ENCODE measurements around the gene MYO9B.
A peak's percentile ranks its signal among the peaks of the same experiment; 100 is the strongest.

Gene MYO9B

DNA sequence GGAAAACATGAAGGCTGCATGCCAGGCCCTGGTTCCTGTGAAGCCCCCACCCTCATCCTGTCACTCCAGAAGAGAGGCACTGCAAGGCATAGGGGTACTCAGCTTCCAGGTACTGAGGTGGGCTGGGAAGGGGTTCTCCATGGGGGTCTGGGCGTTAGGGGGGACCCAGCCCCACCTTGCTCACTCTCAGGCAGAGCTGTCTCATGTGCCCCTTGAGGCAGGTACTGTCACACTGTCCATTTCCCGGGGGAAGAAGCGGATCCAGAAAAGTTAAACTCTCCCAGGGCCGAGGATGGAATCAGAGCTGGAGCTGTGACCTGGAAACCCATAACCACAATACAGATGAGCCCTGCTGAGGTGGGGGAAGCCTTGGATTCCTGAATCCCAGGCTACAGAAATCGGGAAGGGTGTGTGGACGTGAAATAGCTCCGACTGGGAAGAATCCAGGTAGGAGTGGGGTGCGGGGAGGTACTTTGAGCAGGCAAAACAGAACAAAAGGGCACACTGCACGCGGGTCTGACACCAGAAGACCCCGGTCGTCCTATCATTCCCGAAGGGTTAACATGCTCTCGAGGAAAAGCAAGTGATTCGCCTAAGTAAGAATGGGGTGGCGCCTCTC lies 139.0 kb downstream of the MYO9B start:
- peak overlapping the region; percentile 75 for H3K4me3 ChIP-seq (ENCODE audit: low read length)
- no peaks in the 10 kb centered on the region for H3K9me3 ChIP-seq (ENCODE audit: control insufficient read depth, low read depth, low read length)
- H3K36me3 ChIP-seq (ENCODE audit: control insufficient read depth, low read depth, low read length): peaks cover 12% of the 10 kb centered on the region
- no peaks in the 10 kb centered on the region for H3K27me3 ChIP-seq (ENCODE audit: control insufficient read depth, insufficient read depth, low read length)
- peaks cover 9% of the 10 kb centered on the region for H3K4me1 ChIP-seq (ENCODE audit: control insufficient read depth, low read depth, low read length)
- peak overlapping the region; percentile 89 for H3K9ac ChIP-seq (ENCODE audit: low read length)
- peak overlapping the region; percentile 76 for H3K27ac ChIP-seq (ENCODE audit: low read length)

DNA sequence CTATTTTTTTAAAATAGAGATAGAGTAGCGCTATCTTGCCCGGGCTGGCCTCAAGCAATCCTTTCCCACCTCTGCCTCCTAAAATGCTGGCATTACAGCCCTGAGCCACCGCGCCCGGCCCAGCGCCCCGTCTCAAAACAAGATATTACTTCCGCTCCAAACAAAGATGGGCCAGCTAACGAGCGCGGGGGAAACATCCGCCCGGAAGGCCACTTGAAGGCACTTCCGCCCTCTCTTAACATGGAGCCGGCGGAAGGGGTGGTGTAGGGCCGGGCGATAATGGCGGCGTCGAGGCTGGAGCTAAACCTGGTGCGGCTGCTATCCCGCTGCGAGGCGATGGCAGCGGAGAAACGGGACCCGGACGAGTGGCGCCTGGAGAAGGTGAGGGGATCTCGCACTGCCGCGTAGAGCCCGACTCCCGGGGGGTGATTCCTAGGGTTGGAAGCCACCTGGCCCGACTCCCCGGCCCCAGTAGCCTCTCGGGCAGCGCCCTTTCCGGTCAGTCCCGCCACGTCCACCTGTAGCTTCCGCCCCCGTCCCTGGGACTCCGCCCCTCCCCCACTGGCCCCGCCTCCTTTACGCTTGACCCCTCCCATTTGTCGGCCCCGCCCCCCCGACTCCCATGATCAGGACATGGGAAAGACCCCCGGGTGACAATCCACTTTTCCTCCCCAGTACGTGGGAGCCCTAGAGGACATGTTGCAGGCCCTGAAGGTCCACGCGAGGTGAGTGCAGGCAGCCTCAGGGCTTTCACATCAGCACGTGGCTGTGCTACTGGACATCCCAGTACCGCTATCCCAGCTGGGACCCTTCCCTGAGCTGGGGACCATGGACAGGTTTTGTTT lies 139.8 kb downstream of the MYO9B start, which contains the start of gene USE1:
USE1 (plus strand) TSS at position 231 of the 845 bp plus-strand sequence; CDS start at position 280, 49 bp downstream.
- Histone ChIP-seq H3K9ac (ENCODE audit: low read length) (peak within 1 kb of the TSS; percentile 89), H3K4me1 (ENCODE audit: control insufficient read depth, low read depth, low read length) (peaks cover 9% of the 10 kb centered on the region), H3K36me3 (ENCODE audit: control insufficient read depth, low read depth, low read length) (peaks cover 14% of the 10 kb centered on the region), H3K27me3 (ENCODE audit: control insufficient read depth, insufficient read depth, low read length) (no peaks in the 10 kb centered on the region), H3K27ac (ENCODE audit: low read length) (peak within 1 kb of the TSS; percentile 76), H3K9me3 (ENCODE audit: control insufficient read depth, low read depth, low read length) (no peaks in the 10 kb centered on the region), H3K4me3 (ENCODE audit: low read length) (peak within 1 kb of the TSS; percentile 75)

DNA sequence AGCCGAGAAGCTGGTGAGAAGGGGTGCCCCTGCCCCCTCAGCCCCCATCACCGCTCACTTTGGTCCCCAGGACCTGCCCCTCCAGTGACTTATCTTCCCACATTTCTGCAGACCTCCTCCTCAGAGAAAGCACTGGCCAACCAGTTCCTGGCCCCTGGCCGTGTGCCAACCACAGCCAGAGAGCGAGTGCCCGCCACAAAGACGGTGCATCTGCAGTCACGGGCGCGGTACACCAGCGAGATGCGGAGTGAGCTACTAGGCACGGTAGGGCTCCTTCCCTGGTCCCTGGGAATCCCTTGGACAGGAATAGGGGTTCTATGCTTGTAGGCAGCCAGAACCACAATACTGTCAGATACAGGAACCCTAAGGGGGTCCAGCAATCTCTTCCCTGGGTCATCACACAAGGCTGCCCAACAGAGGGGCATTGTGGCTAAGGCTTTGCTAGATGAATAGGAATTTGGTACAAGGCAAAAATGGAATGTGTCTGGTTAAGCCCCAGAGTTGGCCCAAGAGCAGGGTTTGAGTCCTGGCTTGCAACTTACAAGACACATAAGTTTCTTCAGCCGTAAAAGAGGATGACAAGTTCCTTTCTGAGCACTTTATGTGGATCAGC lies 140.6 kb downstream of the MYO9B start:
- H3K4me3 ChIP-seq (ENCODE audit: low read length): peak overlapping the region; percentile 75
- no peaks in the 10 kb centered on the region for H3K27me3 ChIP-seq (ENCODE audit: control insufficient read depth, insufficient read depth, low read length)
- peaks cover 14% of the 10 kb centered on the region for H3K36me3 ChIP-seq (ENCODE audit: control insufficient read depth, low read depth, low read length)
- peaks cover 9% of the 10 kb centered on the region for H3K4me1 ChIP-seq (ENCODE audit: control insufficient read depth, low read depth, low read length)
- H3K9ac ChIP-seq (ENCODE audit: low read length): peak overlapping the region; percentile 89
- H3K27ac ChIP-seq (ENCODE audit: low read length): peak overlapping the region; percentile 18
- no peaks in the 10 kb centered on the region for H3K9me3 ChIP-seq (ENCODE audit: control insufficient read depth, low read depth, low read length)

DNA sequence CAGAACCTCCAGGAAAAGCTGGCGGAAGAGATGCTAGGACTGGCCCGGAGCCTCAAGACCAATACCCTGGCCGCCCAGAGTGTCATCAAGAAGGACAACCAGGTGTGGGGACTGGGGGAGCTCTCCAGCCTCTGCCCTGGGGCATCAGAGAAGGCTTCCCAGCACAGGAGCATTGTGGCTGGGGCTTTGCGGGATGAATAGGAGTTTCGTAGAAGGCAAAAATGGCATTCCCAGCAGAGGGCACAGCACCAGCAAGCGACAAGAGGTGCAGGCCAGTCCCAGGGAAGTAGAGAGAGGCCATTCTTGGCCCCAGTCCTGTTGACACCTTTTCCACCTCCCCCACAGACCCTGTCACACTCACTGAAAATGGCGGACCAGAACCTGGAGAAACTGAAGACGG lies 143.7 kb downstream of the MYO9B start:
- H3K9ac ChIP-seq (ENCODE audit: low read length): no peak overlapping the region
- no peak overlapping the region for H3K27ac ChIP-seq (ENCODE audit: low read length)
- H3K9me3 ChIP-seq (ENCODE audit: control insufficient read depth, low read depth, low read length): no peaks in the 10 kb centered on the region
- H3K4me3 ChIP-seq (ENCODE audit: low read length): no peak overlapping the region
- peaks cover 10% of the 10 kb centered on the region for H3K36me3 ChIP-seq (ENCODE audit: control insufficient read depth, low read depth, low read length)
- H3K4me1 ChIP-seq (ENCODE audit: control insufficient read depth, low read depth, low read length): peaks cover 8% of the 10 kb centered on the region
- no peaks in the 10 kb centered on the region for H3K27me3 ChIP-seq (ENCODE audit: control insufficient read depth, insufficient read depth, low read length)

DNA sequence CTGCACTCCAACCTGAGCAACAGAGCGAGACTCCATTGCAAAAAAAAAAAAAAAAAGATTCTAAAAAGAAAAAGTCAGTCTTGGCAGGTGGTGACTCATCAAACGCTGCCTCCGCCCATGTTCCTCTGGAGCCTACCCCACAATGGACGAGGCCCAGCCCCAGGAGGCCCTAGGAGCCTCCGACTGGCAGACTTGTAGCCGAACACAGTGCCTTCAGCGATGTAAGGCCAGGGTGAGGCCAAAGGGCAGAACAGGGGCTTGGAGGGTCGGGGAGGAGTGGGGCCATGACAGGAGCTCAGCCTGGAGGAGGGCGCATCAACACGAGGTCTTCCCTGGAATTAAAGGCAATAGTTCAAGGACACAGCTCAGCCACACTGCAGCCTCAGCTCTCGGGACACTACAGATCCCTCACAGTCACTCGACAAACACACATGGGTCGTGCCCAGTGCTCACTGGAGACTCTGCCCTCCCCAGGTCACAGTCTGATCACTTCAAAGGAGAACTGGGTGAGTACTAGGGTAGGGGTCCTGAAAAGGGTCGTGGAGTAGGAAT lies 144.7 kb downstream of the MYO9B start:
- Histone ChIP-seq H3K36me3 (ENCODE audit: control insufficient read depth, low read depth, low read length) (peaks cover 10% of the 10 kb centered on the region), H3K9ac (ENCODE audit: low read length) (no peak overlapping the region), H3K27ac (ENCODE audit: low read length) (no peak overlapping the region), H3K4me1 (ENCODE audit: control insufficient read depth, low read depth, low read length) (peaks cover 4% of the 10 kb centered on the region), H3K9me3 (ENCODE audit: control insufficient read depth, low read depth, low read length) (no peaks in the 10 kb centered on the region), H3K27me3 (ENCODE audit: control insufficient read depth, insufficient read depth, low read length) (no peaks in the 10 kb centered on the region), H3K4me3 (ENCODE audit: low read length) (no peak overlapping the region)

DNA sequence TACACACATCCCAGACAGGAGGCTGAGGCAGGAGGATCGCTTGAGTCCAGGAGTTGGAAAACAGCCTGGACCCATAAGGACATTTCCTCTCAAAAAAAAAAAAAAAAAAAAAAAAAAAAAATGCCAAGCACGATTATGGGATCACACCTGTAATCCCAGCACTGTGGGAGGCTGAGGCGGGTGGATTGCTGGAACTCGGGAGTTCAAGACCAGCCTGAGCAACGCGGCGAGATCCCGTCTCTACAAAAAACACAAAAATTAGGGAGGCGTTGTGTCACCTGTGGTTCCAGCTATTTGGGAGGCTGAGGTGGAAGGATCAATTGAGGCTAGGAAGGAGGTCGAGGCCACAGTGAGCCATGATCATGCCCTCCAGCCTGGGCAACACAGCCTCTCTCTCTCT lies 149.5 kb downstream of the MYO9B start:
- no peak overlapping the region for H3K9ac ChIP-seq (ENCODE audit: low read length)
- no peak overlapping the region for H3K4me3 ChIP-seq (ENCODE audit: low read length)
- H3K36me3 ChIP-seq (ENCODE audit: control insufficient read depth, low read depth, low read length): peaks cover 4% of the 10 kb centered on the region
- no peaks in the 10 kb centered on the region for H3K4me1 ChIP-seq (ENCODE audit: control insufficient read depth, low read depth, low read length)
- no peaks in the 10 kb centered on the region for H3K9me3 ChIP-seq (ENCODE audit: control insufficient read depth, low read depth, low read length)
- no peak overlapping the region for H3K27ac ChIP-seq (ENCODE audit: low read length)
- no peaks in the 10 kb centered on the region for H3K27me3 ChIP-seq (ENCODE audit: control insufficient read depth, insufficient read depth, low read length)

DNA sequence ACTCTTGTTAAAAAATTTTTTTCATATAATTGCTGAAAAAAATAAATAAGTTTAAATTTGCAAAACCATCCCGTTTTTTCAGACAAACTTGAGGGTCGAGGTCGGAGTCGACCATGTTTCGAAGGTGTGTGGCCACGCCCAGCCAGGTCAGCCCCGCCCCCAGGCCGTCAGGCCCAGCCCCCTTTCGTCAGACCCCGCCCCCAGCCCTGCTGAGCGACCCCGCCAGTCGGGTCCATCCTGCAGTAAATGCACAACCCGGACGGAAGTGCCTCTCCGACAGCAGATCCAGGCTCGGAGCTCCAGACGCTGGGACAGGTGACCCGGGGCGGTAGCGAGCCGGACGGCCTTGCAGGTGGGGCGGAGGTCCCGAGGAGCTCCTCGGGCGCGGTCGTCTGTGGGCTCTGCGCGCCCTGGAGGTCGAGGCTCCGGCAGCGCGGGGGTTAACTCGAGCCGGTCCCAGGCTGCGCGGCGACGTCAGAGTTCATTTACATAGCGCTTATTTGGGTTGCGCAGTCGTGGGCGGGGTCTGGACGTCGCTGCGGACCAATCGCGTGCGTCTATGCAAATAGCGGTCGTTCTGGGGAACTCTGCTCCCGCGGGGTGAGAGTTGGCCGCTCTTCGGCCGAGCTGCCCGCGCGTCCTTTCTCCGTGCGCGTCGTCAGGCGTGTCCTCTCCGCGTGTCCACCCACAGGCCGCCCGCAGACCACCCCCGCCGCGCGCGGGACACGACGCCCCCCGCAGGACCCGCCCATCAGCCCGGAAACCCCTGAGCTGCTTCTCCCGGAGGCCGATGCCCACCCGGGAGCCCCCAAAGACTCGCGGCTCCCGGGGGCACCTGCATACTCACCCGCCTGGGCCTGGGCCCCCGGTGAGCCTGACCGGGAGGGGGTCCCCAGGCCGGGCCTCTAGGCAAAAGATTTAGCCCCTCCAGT lies 150.7 kb downstream of the MYO9B start, which contains the start of gene OCEL1:
OCEL1 (plus strand) TSS at position 225 of the 932 bp plus-strand sequence; CDS start at position 247, 22 bp downstream.
- H3K9ac ChIP-seq (ENCODE audit: low read length): peak within 1 kb of the TSS; percentile 39
- no peak within 1 kb of the TSS for H3K27ac ChIP-seq (ENCODE audit: low read length)
- no peaks in the 10 kb centered on the region for H3K27me3 ChIP-seq (ENCODE audit: control insufficient read depth, insufficient read depth, low read length)
- H3K36me3 ChIP-seq (ENCODE audit: control insufficient read depth, low read depth, low read length): peaks cover 9% of the 10 kb centered on the region
- peak within 1 kb of the TSS; percentile 55 for H3K4me3 ChIP-seq (ENCODE audit: low read length)
- H3K4me1 ChIP-seq (ENCODE audit: control insufficient read depth, low read depth, low read length): no peaks in the 10 kb centered on the region
- H3K9me3 ChIP-seq (ENCODE audit: control insufficient read depth, low read depth, low read length): no peaks in the 10 kb centered on the region

DNA sequence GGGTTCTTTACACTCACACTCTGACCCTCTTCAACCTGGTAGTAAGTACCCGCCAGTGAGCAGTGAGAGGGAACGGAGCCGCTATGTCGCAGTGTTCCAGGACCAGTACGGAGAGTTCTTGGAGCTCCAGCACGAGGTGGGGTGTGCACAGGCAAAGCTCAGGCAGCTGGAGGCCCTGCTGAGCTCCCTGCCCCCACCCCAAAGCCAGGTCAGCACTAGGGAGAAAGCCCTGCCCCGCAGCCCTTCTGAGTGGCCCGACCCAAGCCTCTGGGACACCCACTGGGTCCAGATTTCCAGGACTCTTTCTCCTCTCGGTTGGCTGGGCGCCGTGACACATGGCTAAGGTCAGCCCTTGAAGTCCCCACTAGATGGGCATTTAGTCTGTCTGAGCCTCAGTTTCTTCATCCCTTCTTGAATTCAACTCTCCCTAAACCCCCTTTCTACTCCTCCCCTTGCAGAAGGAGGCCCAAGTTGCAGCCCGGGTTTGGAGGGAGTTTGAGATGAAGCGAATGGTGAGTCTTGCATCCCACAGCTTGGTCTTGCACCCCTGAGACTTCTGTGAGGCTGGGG lies 152.3 kb downstream of the MYO9B start:
- Histone ChIP-seq H3K9me3 (ENCODE audit: control insufficient read depth, low read depth, low read length) (no peaks in the 10 kb centered on the region), H3K36me3 (ENCODE audit: control insufficient read depth, low read depth, low read length) (peaks cover 20% of the 10 kb centered on the region), H3K4me3 (ENCODE audit: low read length) (no peak overlapping the region), H3K4me1 (ENCODE audit: control insufficient read depth, low read depth, low read length) (no peaks in the 10 kb centered on the region), H3K27me3 (ENCODE audit: control insufficient read depth, insufficient read depth, low read length) (no peaks in the 10 kb centered on the region), H3K9ac (ENCODE audit: low read length) (no peak overlapping the region), H3K27ac (ENCODE audit: low read length) (no peak overlapping the region)

DNA sequence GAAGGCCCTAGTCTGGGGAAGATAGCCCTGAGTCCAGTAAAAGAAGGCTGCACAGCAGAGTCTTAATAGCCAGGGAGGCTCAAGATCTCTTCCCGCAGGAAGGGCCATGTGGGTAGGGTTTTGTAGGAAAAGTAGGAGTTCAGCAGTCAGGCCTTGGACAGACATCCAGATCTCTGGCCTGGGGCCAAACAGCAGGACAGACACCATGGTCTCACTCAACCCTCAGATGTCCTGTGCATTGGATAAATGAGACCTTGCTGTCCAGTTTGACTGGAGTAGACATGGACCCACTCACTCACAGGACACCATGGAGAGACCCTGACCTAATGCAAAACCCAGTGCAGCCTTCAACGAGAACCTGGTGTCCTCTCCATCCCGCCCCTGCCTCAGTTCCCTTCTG lies 154.3 kb downstream of the MYO9B start:
- Histone ChIP-seq H3K27ac (ENCODE audit: low read length) (no peak overlapping the region), H3K27me3 (ENCODE audit: control insufficient read depth, insufficient read depth, low read length) (no peaks in the 10 kb centered on the region), H3K4me1 (ENCODE audit: control insufficient read depth, low read depth, low read length) (no peaks in the 10 kb centered on the region), H3K4me3 (ENCODE audit: low read length) (no peak overlapping the region), H3K9me3 (ENCODE audit: control insufficient read depth, low read depth, low read length) (no peaks in the 10 kb centered on the region), H3K36me3 (ENCODE audit: control insufficient read depth, low read depth, low read length) (peaks cover 26% of the 10 kb centered on the region), H3K9ac (ENCODE audit: low read length) (no peak overlapping the region)

DNA sequence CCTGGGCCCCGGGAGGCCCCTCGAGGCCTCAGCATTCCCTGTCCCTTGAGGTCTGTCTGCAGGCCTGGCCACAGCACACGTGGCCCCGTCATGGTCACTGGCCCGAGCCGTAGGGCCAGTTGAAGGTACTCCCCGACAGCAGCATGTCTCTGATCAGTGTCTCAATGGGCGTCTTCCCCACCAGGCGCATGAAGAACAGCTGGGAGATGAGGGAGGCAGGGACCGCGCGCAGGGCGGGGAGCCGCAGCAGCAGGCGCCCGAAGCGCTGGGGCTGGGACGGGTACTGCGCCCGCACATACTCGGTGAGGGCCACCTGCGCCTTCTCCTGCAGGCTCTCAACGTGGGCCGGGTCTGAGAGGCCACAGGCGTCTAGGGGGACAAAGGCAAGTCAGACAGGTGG lies 156.7 kb downstream of the MYO9B start:
- Histone ChIP-seq H3K27ac (ENCODE audit: low read length) (no peak overlapping the region), H3K4me3 (ENCODE audit: low read length) (no peak overlapping the region), H3K27me3 (ENCODE audit: control insufficient read depth, insufficient read depth, low read length) (no peaks in the 10 kb centered on the region), H3K4me1 (ENCODE audit: control insufficient read depth, low read depth, low read length) (peaks cover 5% of the 10 kb centered on the region), H3K36me3 (ENCODE audit: control insufficient read depth, low read depth, low read length) (peaks cover 26% of the 10 kb centered on the region), H3K9ac (ENCODE audit: low read length) (no peak overlapping the region), H3K9me3 (ENCODE audit: control insufficient read depth, low read depth, low read length) (no peaks in the 10 kb centered on the region)

Data from iPS-18a (cell line).